C4-2B (cell line): ENCODE results near the gene CPNE8.

ENCODE experiments used
- CTCF ChIP-seq: fragments of 450-650 bp; conservative IDR thresholded peaks from 2 replicates; pipeline ENCODE4 v1.5.1; 2017; ENCODE audit warnings: mild to moderate bottlenecking
- ZFX ChIP-seq: fragments of 450-650 bp; IDR thresholded peaks from 2 replicates; pipeline ENCODE4 v1.6.1; 2017

DNA sequence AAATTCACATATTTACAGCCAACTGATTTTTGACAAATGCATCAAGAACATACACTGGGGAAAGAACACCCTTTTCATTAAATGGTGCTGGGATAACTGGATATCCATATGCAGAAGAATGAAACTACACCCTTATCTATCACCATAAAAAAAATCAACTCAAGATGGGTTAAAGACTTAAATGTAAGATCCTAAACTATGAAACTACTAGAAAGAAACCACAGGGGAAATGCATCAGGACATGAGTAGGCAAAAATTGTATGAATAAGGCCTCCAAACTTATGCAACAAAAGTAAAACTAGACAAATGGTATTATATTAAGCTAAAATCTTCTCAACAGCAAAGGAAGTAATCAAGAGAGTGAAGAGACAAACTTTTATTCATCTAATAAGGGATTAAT, 242.6 kb downstream of the CPNE8 start:
- TF ChIP-seq CTCF, result no peak
- no peak for TF ChIP-seq ZFX
